Thymus (tissue), 11 donors: ENCODE measurements around the gene SULT2B1. TPM values are rescaled to one million over a fixed set of nuclear protein-coding genes. Genes with fewer than 3 reads are reported as not detected.
"Not testable (repeated sequence)": the region's sequence is repeated elsewhere in the genome, so short reads cannot be mapped to it uniquely, and the experiment has no call there.

Source experiments
- DNase-seq, 9 donors: peaks; one replicate each; pipeline ENCODE4 v3.0.0-alpha.2; 2013; ENCODE audit warnings: low spot score in 9 of 9, low read depth in 6 of 9, missing footprints in 1 of 9
- H3K27ac ChIP-seq, 2 donors: one replicate each; pipeline ENCODE4 v1.5.1; 2013; ENCODE audit warnings: control low read depth in 1 of 2, low read depth in 1 of 2, low read length in 1 of 2, mild to moderate bottlenecking in 1 of 2, moderate library complexity in 1 of 2
- H3K27me3 ChIP-seq, 2 donors: one replicate each; pipeline ENCODE4 v1.5.1; 2013; ENCODE audit warnings: low read length in 1 of 2; ENCODE audit not compliant: control insufficient read depth in 2 of 2, insufficient read depth in 1 of 2
- H3K36me3 ChIP-seq, 2 donors: one replicate each; pipeline ENCODE4 v1.5.1; 2013; ENCODE audit warnings: low read length in 1 of 2, mild to moderate bottlenecking in 1 of 2, moderate library complexity in 1 of 2; ENCODE audit not compliant: control insufficient read depth in 2 of 2, insufficient read depth in 2 of 2
- H3K4me1 ChIP-seq, 2 donors: one replicate each; pipeline ENCODE4 v1.5.1; 2013; ENCODE audit warnings: low read length in 2 of 2; ENCODE audit not compliant: control insufficient read depth in 2 of 2, insufficient read depth in 2 of 2
- H3K4me3 ChIP-seq, 2 donors: one replicate each; pipeline ENCODE4 v1.5.1; 2013; ENCODE audit warnings: low read length in 2 of 2, control low read depth in 1 of 2, mild to moderate bottlenecking in 1 of 2
- H3K9me3 ChIP-seq, 2 donors: one replicate each; pipeline ENCODE4 v1.5.1; 2013; ENCODE audit warnings: low read length in 1 of 2, mild to moderate bottlenecking in 1 of 2; ENCODE audit not compliant: control insufficient read depth in 2 of 2, insufficient read depth in 1 of 2
- WGBS: extraction: QIAGEN DNeasy Blood & Tissue Kit; methylation state at CpG from one replicate; pipeline ENCODE4 v1.1.7; 2013; 5-methylcytosine and 5-hydroxymethylcytosine counted together
- polyA plus RNA-seq: library from polyadenylated mRNA; stranded (reverse); fragments of 200-250 nt; gene quantifications from one replicate; pipeline ENCODE4 v1.2.3, GENCODE V29; 2013
- total RNA-seq: library from RNA; stranded (reverse); fragments of 120-200 nt; gene quantifications from one replicate; pipeline ENCODE4 v1.2.4, GENCODE V29; 2013
- donor health status: healthy.

The SULT2B1 gene
- total and polyA plus RNA-seq, 2 donors = 0.09 to 4.3 TPM

DNA sequence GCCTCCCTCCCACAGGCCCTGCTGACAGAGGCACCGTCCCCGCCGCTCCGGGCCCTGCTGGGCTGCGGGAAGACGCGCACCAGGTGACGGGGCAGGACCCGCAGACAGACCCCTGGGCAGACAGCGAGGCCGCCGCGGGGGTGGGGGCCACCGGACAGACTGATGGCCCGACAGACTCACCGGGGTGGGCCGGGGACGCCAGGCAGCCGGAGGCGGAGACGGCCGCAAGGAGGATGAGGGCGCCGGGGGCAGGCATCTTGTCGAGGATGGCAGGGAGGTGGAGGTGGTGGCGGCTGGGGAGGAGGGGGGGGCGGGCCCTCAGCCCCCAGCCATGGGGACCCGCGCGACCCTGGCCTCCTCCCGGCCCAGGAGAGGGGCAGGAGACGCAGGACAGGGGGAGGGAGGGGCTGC, 40.6 kb upstream of the SULT2B1 start:
- Histone ChIP-seq H3K27me3 (peaks cover 37 to 62% of the 10 kb centered on the region in 2 donors), H3K4me3 (peak overlapping the region in 1 of 2 donors; percentile 33), H3K36me3 (no peaks in the 10 kb centered on the region), H3K9me3 (peaks cover 0 to 11% of the 10 kb centered on the region in 2 donors), H3K27ac (no peak overlapping the region), H3K4me1 (peaks cover 10 to 20% of the 10 kb centered on the region in 2 donors)
- 4% methylated on average over 31 of the region's 32 CpGs for WGBS
- no peak for DNase-seq

DNA sequence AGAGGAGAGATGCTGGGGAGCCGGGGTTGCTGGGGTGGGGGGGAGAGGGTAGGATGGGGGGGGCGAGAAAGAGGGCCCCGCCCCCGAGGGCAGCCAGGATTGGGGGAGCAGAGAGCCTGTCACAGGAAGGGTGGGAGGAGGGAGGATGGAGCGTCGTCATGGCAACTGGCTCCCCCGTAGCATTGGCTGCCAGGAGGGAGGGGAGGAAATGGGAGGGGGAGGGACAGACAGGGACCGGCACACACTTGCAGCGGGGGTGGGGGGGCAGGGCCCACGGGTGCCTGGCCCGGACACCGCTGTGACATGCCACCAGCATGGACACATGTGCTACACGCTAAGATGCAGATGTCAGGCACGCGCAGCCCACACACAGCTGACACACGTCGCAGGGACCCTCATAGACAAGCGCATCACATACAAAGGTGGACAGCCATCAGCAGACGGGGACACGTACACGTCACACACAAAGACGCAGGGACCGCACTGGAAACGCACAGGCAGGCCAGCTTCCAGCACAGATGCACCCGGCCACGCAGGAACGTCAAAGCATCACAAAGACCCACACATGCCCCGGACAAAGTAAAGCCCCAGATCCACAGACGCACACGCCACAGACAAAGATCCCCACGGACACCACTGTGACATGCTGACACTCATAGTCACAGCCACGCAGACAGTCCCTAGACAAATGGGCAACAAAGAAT, 40.0 kb upstream of the SULT2B1 start, which contains the start of gene LMTK3:
LMTK3 (minus strand) TSS at position 36 of the 704 bp plus-strand sequence. CDS start 259 bp downstream, outside the sequence.
- Histone ChIP-seq H3K4me1 (peaks cover 10 to 20% of the 10 kb centered on the region in 2 donors), H3K36me3 (no peaks in the 10 kb centered on the region), H3K27me3 (peaks cover 37 to 62% of the 10 kb centered on the region in 2 donors), H3K4me3 (peak within 1 kb of the TSS in 1 of 2 donors; percentile 33), H3K27ac (no peak within 1 kb of the TSS), H3K9me3 (peaks cover 0 to 11% of the 10 kb centered on the region in 2 donors)
- WGBS = 14% methylated on average over 32 of the region's 32 CpGs
- DNase-seq = peak in 6 of 9 donors; percentile 53 to 82 (median 66)

DNA sequence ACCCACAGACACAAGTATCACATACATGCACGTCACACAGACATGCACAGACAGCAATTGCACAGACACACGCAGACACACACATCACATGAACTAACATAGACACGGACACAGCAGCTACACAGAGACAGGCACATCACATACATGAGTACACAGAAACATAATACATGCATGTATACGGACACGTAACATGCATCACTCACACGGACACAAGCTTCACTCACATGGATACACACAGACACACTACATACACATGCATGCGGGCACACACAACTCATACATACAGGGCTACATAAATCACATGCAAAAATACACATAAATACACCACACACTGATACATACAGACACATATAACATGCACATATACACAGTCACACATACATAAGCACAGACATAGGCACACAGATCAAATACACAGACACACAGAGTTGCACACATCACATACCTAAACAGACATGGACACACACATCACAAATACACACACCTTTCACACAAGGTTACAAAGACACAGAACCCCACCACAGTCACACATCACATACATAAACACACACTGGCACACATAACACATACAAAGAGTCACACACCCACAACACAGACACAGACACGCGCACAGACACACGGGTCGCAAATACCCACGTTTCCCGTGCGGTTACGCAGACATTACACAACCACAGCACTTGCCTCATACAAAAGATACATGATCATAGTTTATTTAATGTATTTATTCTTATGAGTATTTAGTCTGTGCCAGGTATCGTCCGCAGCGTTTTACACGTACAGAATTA, 39.3 kb upstream of the SULT2B1 start:
- peaks cover 10 to 20% of the 10 kb centered on the region in 2 donors for H3K4me1 ChIP-seq
- no peak for DNase-seq
- WGBS = 48% methylated on average over 19 of the region's 19 CpGs
- peaks cover 0 to 11% of the 10 kb centered on the region in 2 donors for H3K9me3 ChIP-seq
- no peaks in the 10 kb centered on the region for H3K36me3 ChIP-seq
- H3K27me3 ChIP-seq = peaks cover 37 to 60% of the 10 kb centered on the region in 2 donors
- peak overlapping the region in 1 of 2 donors; percentile 83 for H3K4me3 ChIP-seq
- no peak overlapping the region for H3K27ac ChIP-seq

DNA sequence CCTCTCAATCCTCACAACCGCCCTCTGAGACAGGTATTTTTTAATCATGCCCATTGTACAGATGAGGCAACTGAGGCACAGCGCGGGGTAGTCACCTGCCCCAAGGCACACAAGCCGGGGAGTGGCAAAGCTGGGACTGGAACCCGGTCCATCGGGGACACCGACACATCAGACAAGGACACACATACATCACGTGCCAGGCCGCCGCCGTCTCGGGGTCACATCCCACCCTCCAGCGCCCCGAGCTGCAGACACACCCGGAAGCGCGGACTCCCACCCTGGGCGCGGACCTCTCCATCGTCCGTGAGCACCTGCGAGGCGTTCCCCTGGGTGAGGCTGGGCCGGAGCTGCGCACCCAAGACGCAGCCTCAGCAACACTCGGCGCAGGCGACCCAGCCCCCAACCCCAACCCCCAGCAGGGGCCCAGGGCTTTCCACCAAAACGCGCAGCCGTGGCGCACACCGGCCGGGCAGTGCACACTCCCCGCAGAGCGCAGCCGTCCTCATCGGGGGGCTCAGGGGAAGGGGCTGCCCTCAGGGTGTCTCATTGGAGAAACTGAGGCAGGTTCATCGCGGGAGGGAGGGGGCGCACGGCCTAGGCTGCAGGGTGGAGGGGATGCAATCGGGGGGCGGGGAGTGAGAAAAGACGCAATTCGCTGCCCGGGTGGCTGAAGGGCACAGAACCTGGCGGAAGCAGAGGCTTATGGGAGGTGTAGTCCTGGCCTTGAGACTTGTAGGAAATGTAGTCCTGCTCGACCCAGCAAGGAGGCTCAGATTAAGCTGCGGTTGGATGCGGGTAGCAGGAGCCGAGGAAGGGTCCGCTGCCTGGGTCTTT, 38.5 kb upstream of the SULT2B1 start:
- DNase-seq = peak in 6 of 9 donors; percentile 55 to 88 (median 74)
- peak overlapping the region in 1 of 2 donors; percentile 52 for H3K27ac ChIP-seq
- peaks cover 10 to 20% of the 10 kb centered on the region in 2 donors for H3K4me1 ChIP-seq
- 3% methylated on average over 54 of the region's 54 CpGs for WGBS
- H3K36me3 ChIP-seq = no peaks in the 10 kb centered on the region
- peak overlapping the region; percentile 49 to 83 for H3K4me3 ChIP-seq
- peaks cover 0 to 11% of the 10 kb centered on the region in 2 donors for H3K9me3 ChIP-seq
- peaks cover 37 to 57% of the 10 kb centered on the region in 2 donors for H3K27me3 ChIP-seq

DNA sequence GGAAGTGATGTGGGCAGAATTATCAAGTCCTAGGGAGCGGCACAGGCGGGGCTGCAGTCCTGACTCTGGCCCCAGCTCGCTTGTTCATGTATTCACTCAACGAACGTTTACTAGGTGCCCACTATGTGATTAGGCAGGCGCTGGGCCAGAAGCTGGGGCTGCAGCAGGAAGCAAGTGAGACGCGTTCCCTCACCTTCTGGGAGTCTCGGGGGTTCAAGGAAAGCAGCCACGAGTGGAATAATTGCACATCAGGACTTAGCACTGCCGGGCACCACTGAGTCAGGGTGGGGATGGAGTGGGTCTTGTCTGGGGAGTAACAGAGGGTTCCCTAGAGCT, 37.9 kb upstream of the SULT2B1 start:
- H3K27ac ChIP-seq = no peak overlapping the region
- H3K9me3 ChIP-seq = peaks cover 0 to 11% of the 10 kb centered on the region in 2 donors
- no peaks in the 10 kb centered on the region for H3K36me3 ChIP-seq
- peak overlapping the region in 1 of 2 donors; percentile 83 for H3K4me3 ChIP-seq
- WGBS = 49% methylated on average over 11 of the region's 11 CpGs
- H3K27me3 ChIP-seq = peaks cover 35 to 53% of the 10 kb centered on the region in 2 donors
- H3K4me1 ChIP-seq = peaks cover 10 to 20% of the 10 kb centered on the region in 2 donors
- DNase-seq = no peak

DNA sequence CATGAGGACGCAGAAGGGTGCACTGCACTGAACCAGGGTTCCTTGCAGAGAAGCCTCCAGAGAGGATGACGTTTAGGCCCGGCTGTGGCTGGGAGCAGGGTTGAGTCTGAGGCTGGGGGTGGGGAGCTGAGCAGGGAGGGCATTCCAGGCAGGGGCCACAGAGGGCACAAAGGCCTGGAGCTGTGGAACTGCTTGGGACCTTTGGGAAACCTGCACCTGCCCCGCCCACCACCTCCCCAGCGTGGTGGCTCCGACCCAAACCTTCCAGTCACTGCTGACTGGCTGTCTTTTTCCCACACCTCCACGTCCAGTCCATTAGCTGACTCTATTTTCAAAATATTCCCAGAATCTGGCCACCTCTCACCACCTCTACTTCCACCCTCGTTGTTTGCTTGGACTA, 35.4 kb upstream of the SULT2B1 start:
- Histone ChIP-seq H3K36me3 (no peaks in the 10 kb centered on the region), H3K9me3 (peaks cover 0 to 5% of the 10 kb centered on the region in 2 donors), H3K27me3 (peaks cover 19 to 29% of the 10 kb centered on the region in 2 donors), H3K4me1 (peaks cover 2 to 14% of the 10 kb centered on the region in 2 donors), H3K4me3 (no peak overlapping the region), H3K27ac (no peak overlapping the region)
- WGBS = 86% methylated on average over 8 of the region's 8 CpGs
- DNase-seq = no peak

DNA sequence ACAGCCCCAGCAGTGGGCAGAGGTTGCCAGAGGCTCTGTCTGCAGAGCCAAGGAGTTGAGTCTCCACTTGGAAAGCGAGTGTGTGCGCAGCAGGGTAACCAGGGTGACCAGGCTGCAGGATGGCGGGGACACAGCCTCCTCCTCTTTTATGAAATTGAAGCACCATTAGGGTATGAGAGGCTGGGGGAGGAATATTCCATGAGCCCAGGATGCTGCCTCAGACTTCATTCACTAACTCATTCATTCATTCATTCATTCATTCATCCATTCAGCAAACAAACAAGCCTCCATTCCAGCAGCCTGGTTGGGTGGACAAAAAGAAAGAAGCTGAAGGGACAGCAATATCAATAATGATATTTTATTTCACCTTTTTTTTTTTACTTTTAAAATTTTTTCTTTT, 33.8 kb upstream of the SULT2B1 start:
- Histone ChIP-seq H3K36me3 (no peaks in the 10 kb centered on the region), H3K4me3 (no peak overlapping the region), H3K27me3 (peaks cover 3 to 12% of the 10 kb centered on the region in 2 donors), H3K27ac (no peak overlapping the region), H3K4me1 (peaks cover 2 to 6% of the 10 kb centered on the region in 2 donors), H3K9me3 (no peaks in the 10 kb centered on the region)
- no peak for DNase-seq
- 80% methylated on average over 3 of the region's 3 CpGs for WGBS

DNA sequence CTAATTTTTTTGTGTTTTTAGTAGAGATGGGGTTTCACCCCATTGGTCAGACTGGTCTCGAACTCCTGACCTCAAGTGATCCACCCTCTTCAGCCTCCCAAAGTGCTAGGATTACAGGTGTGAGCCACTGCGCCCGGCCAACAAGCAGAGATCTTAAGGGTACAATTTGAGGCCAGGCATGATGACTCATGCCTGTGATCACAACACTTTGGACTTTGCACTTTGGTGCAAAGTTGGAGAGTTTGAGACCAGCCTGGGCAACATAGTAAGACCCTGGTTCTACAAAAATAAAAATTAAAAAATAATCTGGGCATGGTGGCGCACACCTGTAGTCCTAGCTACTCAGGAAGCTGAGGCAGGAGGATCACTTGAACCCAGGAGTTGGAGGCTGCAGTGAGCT, 32.5 kb upstream of the SULT2B1 start:
- H3K36me3 ChIP-seq, H3K27ac ChIP-seq, H3K4me3 ChIP-seq, H3K4me1 ChIP-seq, H3K27me3 ChIP-seq, H3K9me3 ChIP-seq, DNase-seq: not testable (repeated sequence)
- 95% methylated on average over 4 of the region's 4 CpGs for WGBS
